ENCODE measurements around the gene GSS. TPM values are rescaled to one million over a fixed set of nuclear protein-coding genes. Genes with fewer than 3 reads are reported as not detected.
"Not testable (repeated sequence)": the region's sequence is repeated elsewhere in the genome, so short reads cannot be mapped to it uniquely, and the experiment has no call there.

Gene GSS
- total RNA-seq, 1 experiment from 2014 or later, result 95.9 TPM

GRCh38 chr20:34883809-34884208 lies 71.8 kb downstream of the GSS start:
- no TSS peak for BruUV-seq (replicated peaks)
- no peak overlapping the region for H3K4me3 ChIP-seq (ENCODE audit: low read length)
- ChIA-PET POLR2A (ENCODE audit: unreplicated experiment) (no interaction called here), CTCF (interaction anchor here (1.3 kb wide), 1 partner anchor 72 kb away, joined by 3 read pairs; the partner anchor contains the start of genes GSS and MYH7B)
- no peak overlapping the region for H3K4me2 ChIP-seq (ENCODE audit: low read length)
- H3F3A ChIP-seq (ENCODE audit: low read length, unreplicated experiment), result no peaks in the 10 kb centered on the region
- peaks cover 12% of the 10 kb centered on the region for H3K79me2 ChIP-seq (ENCODE audit: low read length)
- H3K9ac ChIP-seq (ENCODE audit: low read length), result no peak overlapping the region
- no peaks in the 10 kb centered on the region for H3K9me3 ChIP-seq (ENCODE audit: low read length)
- TF ChIP-seq EZH2 (IDR thresholded peaks at IDR 0.05; ENCODE audit: low read length, unreplicated experiment), result no peak
- no peak for TF ChIP-seq EZH2phosphoT487 (IDR thresholded peaks at IDR 0.05; ENCODE audit: borderline replicate concordance, low read length)
- TF ChIP-seq CTCF (conservative IDR thresholded peaks at IDR 0.05; ENCODE audit: low read depth, low read length), result no peak
- intact Hi-C loops (cut with micrococcal nuclease), result no loop called here
- no peak for DNase-seq
- no peak overlapping the region for H3K27ac ChIP-seq (ENCODE audit: low read length)
- ATAC-seq, result no peak
- H3K4me1 ChIP-seq (ENCODE audit: insufficient read depth, low read length), result peaks cover 5% of the 10 kb centered on the region; the same call in 1 of the 2 replicates
- no peak overlapping the region for H2AFZ ChIP-seq (ENCODE audit: low read length)
- peaks cover 15% of the 10 kb centered on the region for H3K36me3 ChIP-seq (ENCODE audit: low read depth, low read length)
- no peaks in the 10 kb centered on the region for H3K9me2 ChIP-seq (replicated peaks; ENCODE audit: low read length)
- no peaks in the 10 kb centered on the region for H4K20me1 ChIP-seq (ENCODE audit: low read length)
- no peaks in the 10 kb centered on the region for H3K27me3 ChIP-seq (ENCODE audit: low read length)

DNA sequence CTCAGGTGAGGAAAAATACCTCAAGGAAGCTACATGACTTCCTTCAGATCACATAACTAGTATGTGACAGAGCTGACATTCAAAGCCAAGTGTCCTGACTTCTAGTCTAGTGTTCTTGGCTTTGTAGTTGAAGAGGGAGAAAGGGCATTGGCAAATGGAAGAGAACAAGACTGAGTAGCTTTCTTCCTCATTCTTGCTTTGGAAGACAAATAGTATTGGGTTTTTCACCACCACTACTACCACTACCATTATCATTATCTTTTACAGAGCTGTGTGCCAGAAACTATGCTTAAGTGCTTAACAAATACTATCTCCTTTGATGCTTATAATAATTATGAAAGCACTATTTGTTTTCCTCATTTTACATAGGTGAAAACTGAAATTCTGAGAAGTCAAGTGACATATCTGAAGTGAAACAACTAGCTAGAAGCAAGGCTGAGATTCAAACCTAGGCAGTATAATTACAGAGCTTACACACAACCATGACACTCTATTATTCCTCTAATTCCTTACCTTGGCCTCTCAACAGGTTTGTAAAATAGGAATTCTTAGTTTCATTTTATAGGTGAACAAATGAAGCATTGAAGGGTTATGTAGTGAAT lies 72.4 kb downstream of the GSS start:
- Histone ChIP-seq H3K79me2 (ENCODE audit: low read length) (peaks cover 17% of the 10 kb centered on the region), H3K9me2 (replicated peaks; ENCODE audit: low read length) (no peaks in the 10 kb centered on the region), H4K20me1 (ENCODE audit: low read length) (no peaks in the 10 kb centered on the region), H3K4me2 (ENCODE audit: low read length) (no peak overlapping the region), H3K27ac (ENCODE audit: low read length) (no peak overlapping the region), H3K9me3 (ENCODE audit: low read length) (no peaks in the 10 kb centered on the region), H3K9ac (ENCODE audit: low read length) (no peak overlapping the region), H3F3A (ENCODE audit: low read length, unreplicated experiment) (no peaks in the 10 kb centered on the region), H3K4me1 (ENCODE audit: insufficient read depth, low read length) (peaks cover 5% of the 10 kb centered on the region; the same call in 1 of the 2 replicates), H3K27me3 (ENCODE audit: low read length) (no peaks in the 10 kb centered on the region), H2AFZ (ENCODE audit: low read length) (no peak overlapping the region), H3K4me3 (ENCODE audit: low read length) (no peak overlapping the region), H3K36me3 (ENCODE audit: low read depth, low read length) (peaks cover 15% of the 10 kb centered on the region)
- ChIA-PET CTCF (interaction anchor here (1.3 kb wide), 1 partner anchor 73 kb away, joined by 3 read pairs; the partner anchor contains the start of genes GSS and MYH7B), POLR2A (ENCODE audit: unreplicated experiment) (no interaction called here)
- no peak for DNase-seq
- intact Hi-C loops (cut with micrococcal nuclease), result no loop called here
- no TSS peak for BruUV-seq (replicated peaks)
- TF ChIP-seq EZH2phosphoT487 (IDR thresholded peaks at IDR 0.05; ENCODE audit: borderline replicate concordance, low read length), result no peak
- no peak for TF ChIP-seq CTCF (conservative IDR thresholded peaks at IDR 0.05; ENCODE audit: low read depth, low read length)
- ATAC-seq, result no peak

GRCh38 chr20:34881689-34882088 lies 73.9 kb downstream of the GSS start:
- Histone ChIP-seq H3K9me2 (replicated peaks; ENCODE audit: low read length) (no peaks in the 10 kb centered on the region), H3K4me3 (ENCODE audit: low read length) (no peak overlapping the region), H2AFZ (ENCODE audit: low read length) (no peak overlapping the region), H3K27me3 (ENCODE audit: low read length) (no peaks in the 10 kb centered on the region), H3K79me2 (ENCODE audit: low read length) (peaks cover 30% of the 10 kb centered on the region), H3K9ac (ENCODE audit: low read length) (no peak overlapping the region), H3K4me2 (ENCODE audit: low read length) (no peak overlapping the region), H3K4me1 (ENCODE audit: insufficient read depth, low read length) (peaks cover 5% of the 10 kb centered on the region; the same call in 1 of the 2 replicates), H3K36me3 (ENCODE audit: low read depth, low read length) (peaks cover 15% of the 10 kb centered on the region), H3K9me3 (ENCODE audit: low read length) (no peaks in the 10 kb centered on the region), H3F3A (ENCODE audit: low read length, unreplicated experiment) (no peaks in the 10 kb centered on the region), H3K27ac (ENCODE audit: low read length) (no peak overlapping the region), H4K20me1 (ENCODE audit: low read length) (no peaks in the 10 kb centered on the region)
- ATAC-seq (no peak), DNase-seq (no peak)
- no TSS peak for BruUV-seq (replicated peaks)
- no peak for TF ChIP-seq EZH2 (IDR thresholded peaks at IDR 0.05; ENCODE audit: low read length, unreplicated experiment)
- no peak for TF ChIP-seq CTCF (conservative IDR thresholded peaks at IDR 0.05; ENCODE audit: low read depth, low read length)
- TF ChIP-seq EZH2phosphoT487 (IDR thresholded peaks at IDR 0.05; ENCODE audit: borderline replicate concordance, low read length), result no peak
- CTCF ChIA-PET, result no interaction called here
- intact Hi-C loops (cut with micrococcal nuclease), result no loop called here
- POLR2A ChIA-PET (ENCODE audit: unreplicated experiment), result no interaction called here

GRCh38 chr20:34880971-34881370 lies 74.6 kb downstream of the GSS start:
- H3K4me3 ChIP-seq (ENCODE audit: low read length); ATAC-seq; H3F3A ChIP-seq (ENCODE audit: low read length, unreplicated experiment); H3K27ac ChIP-seq (ENCODE audit: low read length); H4K20me1 ChIP-seq (ENCODE audit: low read length); H3K9me2 ChIP-seq (replicated peaks; ENCODE audit: low read length); H3K4me2 ChIP-seq (ENCODE audit: low read length); CTCF ChIA-PET; H3K9me3 ChIP-seq (ENCODE audit: low read length); H3K4me1 ChIP-seq (ENCODE audit: insufficient read depth, low read length); POLR2A ChIA-PET (ENCODE audit: unreplicated experiment); H3K27me3 ChIP-seq (ENCODE audit: low read length); intact Hi-C loops (cut with micrococcal nuclease); DNase-seq; H3K9ac ChIP-seq (ENCODE audit: low read length); H2AFZ ChIP-seq (ENCODE audit: low read length); BruUV-seq (replicated peaks): not testable (repeated sequence)
- Histone ChIP-seq H3K79me2 (ENCODE audit: low read length) (peaks cover 32% of the 10 kb centered on the region), H3K36me3 (ENCODE audit: low read depth, low read length) (peaks cover 15% of the 10 kb centered on the region)
